Activated CD4-positive, alpha-beta T cell treated with anti-CD3 and anti-CD28 coated beads, Interleukin-2, amount 50 U/mL, for 1 hour (primary cell): ENCODE results near the gene FLRT1.

ENCODE experiments used
- DNase-seq: peaks from one replicate; pipeline ENCODE4 v3.0.0-alpha.2; 2020

FLRT1 gene

GRCh38 chr11:64049509-64049908 is 13.8 kb downstream of the FLRT1 start:
- no peak for DNase-seq

GRCh38 chr11:64051297-64051696 is 15.6 kb downstream of the FLRT1 start:
- DNase-seq, result no peak

- no peak for DNase-seq
Measured at GRCh38 chr11:64052436-64052835, 16.7 kb downstream of the FLRT1 start.

- DNase-seq, result no peak
Measured at GRCh38 chr11:64052938-64053622, 17.3 kb downstream of the FLRT1 start.

GRCh38 chr11:64053699-64054098 is 18.0 kb downstream of the FLRT1 start:
- no peak for DNase-seq

GRCh38 chr11:64055077-64055476 is 19.3 kb downstream of the FLRT1 start:
- DNase-seq, result no peak

- DNase-seq, result no peak
Measured at GRCh38 chr11:64056213-64056785, 20.6 kb downstream of the FLRT1 start.

GRCh38 chr11:64056861-64057260 is 21.1 kb downstream of the FLRT1 start:
- no peak for DNase-seq

GRCh38 chr11:64057890-64058289 is 22.2 kb downstream of the FLRT1 start:
- no peak for DNase-seq

GRCh38 chr11:64058494-64058893 is 22.8 kb downstream of the FLRT1 start:
- no peak for DNase-seq

GRCh38 chr11:64059339-64060140 is 23.8 kb downstream of the FLRT1 start:
- no peak for DNase-seq

GRCh38 chr11:64060263-64060860 is 24.6 kb downstream of the FLRT1 start:
- DNase-seq, result no peak

- peak; percentile 49 for DNase-seq
Measured at GRCh38 chr11:64060861-64061444, 25.2 kb downstream of the FLRT1 start.

GRCh38 chr11:64062185-64063039 is 26.7 kb downstream of the FLRT1 start:
- DNase-seq, result no peak

GRCh38 chr11:64063777-64064176 is 28.0 kb downstream of the FLRT1 start:
- no peak for DNase-seq

GRCh38 chr11:64064374-64065140 is 28.8 kb downstream of the FLRT1 start:
- DNase-seq, result no peak

- no peak for DNase-seq
Measured at GRCh38 chr11:64065141-64065465, 29.4 kb downstream of the FLRT1 start.

- no peak for DNase-seq
Measured at GRCh38 chr11:64065712-64066111, 30.0 kb downstream of the FLRT1 start.

- DNase-seq, result no peak
Measured at GRCh38 chr11:64067230-64067993, 31.7 kb downstream of the FLRT1 start.

GRCh38 chr11:64068705-64069400 is 33.1 kb downstream of the FLRT1 start:
- DNase-seq, result no peak
